HEK293 (cell line): ENCODE data around the gene AKAP11.

Experiments
- CTCF ChIA-PET: fragments of 350-600 bp; formaldehyde crosslinking; extraction: SDS; loops from one replicate; lab custom pipeline; 2021; ENCODE audit warnings: antibody characterized with exemption; lab: Yijun Ruan, JAX
- POLR2A ChIA-PET: fragments of 300-600 bp; formaldehyde crosslinking; extraction: SDS; loops from one replicate; lab custom pipeline; 2020; ENCODE audit warnings: antibody characterized with exemption, inconsistent platforms; lab: Yijun Ruan, JAX
- H3K27ac ChIP-seq: fragments of 200-500 bp; sonication (Bioruptor generic); 2 replicates; pipeline ENCODE4 v1.5.1; 2014; ENCODE audit warnings: low read depth, low read length, control low read depth, inconsistent platforms; ENCODE audit errors: extremely low read depth
- H3K36me3 ChIP-seq, 2 experiments: fragments of 200-500 bp in 1 of 2; sonication (Bioruptor generic) in 1 of 2; 1 replicate in 1 of 2; 2 replicates in 1 of 2; pipeline ENCODE4 v1.5.1; 2014 to 2017; ENCODE audit warnings: inconsistent platforms in 2 of 2, low read length in 2 of 2; ENCODE audit not compliant: control insufficient read depth in 2 of 2, insufficient read depth in 1 of 2
- H3K4me1 ChIP-seq: fragments of 200-500 bp; sonication (Bioruptor generic); 2 replicates; pipeline ENCODE4 v1.5.1; 2014; ENCODE audit warnings: mild to moderate bottlenecking, low read length, inconsistent platforms; ENCODE audit not compliant: control insufficient read depth, insufficient read depth
- H3K4me3 ChIP-seq: 2 replicates; pipeline ENCODE4 v1.5.1; 2011; ENCODE audit warnings: low read depth, mild to moderate bottlenecking, control low read depth, low read length, moderate library complexity
- H3K9me3 ChIP-seq: fragments of 200-500 bp; sonication (Bioruptor generic); 2 replicates; pipeline ENCODE4 v1.5.1; 2014; ENCODE audit warnings: low read depth, low read length, inconsistent platforms; ENCODE audit not compliant: control insufficient read depth, insufficient read depth
- HOXD13 ChIP-seq: sonication (generic); formaldehyde crosslinking; IDR thresholded peaks from 2 replicates; pipeline ENCODE4 v1.8.0; 2022; ENCODE audit warnings: missing genetic modification reagents, borderline replicate concordance
- KLF10 ChIP-seq: fragments of 450-650 bp; IDR thresholded peaks from 2 replicates; pipeline ENCODE4 v1.5.1; 2018; ENCODE audit warnings: missing biosample characterization, mild to moderate bottlenecking, missing genetic modification characterization
- PRDM1 ChIP-seq: fragments of 450-650 bp; formaldehyde crosslinking; IDR thresholded peaks from 2 replicates; pipeline ENCODE4; 2016; ENCODE audit warnings: missing biosample characterization, missing genetic modification characterization
- PRDM6 ChIP-seq: fragments of 450-650 bp; formaldehyde crosslinking; IDR thresholded peaks from 2 replicates; pipeline ENCODE4 v1.5.1; 2017; ENCODE audit warnings: missing biosample characterization, missing genetic modification characterization
- WT1 ChIP-seq: fragments of 450-650 bp; formaldehyde crosslinking; IDR thresholded peaks from 2 replicates; pipeline ENCODE4 v1.5.1; 2016; ENCODE audit warnings: missing biosample characterization, missing genetic modification characterization
- ZBTB20 ChIP-seq: fragments of 450-650 bp; formaldehyde crosslinking; IDR thresholded peaks from 2 replicates; pipeline ENCODE4 v1.5.1; 2016; ENCODE audit warnings: missing biosample characterization, missing genetic modification characterization
- ZBTB21 ChIP-seq: fragments of 450-650 bp; formaldehyde crosslinking; IDR thresholded peaks from 2 replicates; pipeline ENCODE4 v1.5.1; 2017; ENCODE audit warnings: missing biosample characterization, missing genetic modification characterization
- ZBTB6 ChIP-seq: fragments of 450-650 bp; formaldehyde crosslinking; IDR thresholded peaks from 2 replicates; pipeline ENCODE4 v1.5.1; 2017; ENCODE audit warnings: missing biosample characterization, missing genetic modification characterization
- ZBTB8A ChIP-seq: fragments of 450-650 bp; formaldehyde crosslinking; IDR thresholded peaks from 2 replicates; pipeline ENCODE4 v1.5.1; 2016; ENCODE audit warnings: missing biosample characterization, missing genetic modification characterization
- ZFHX2 ChIP-seq: fragments of 450-650 bp; formaldehyde crosslinking; conservative IDR thresholded peaks from 2 replicates; pipeline ENCODE4 v1.5.1; 2016; ENCODE audit warnings: missing biosample characterization, missing genetic modification characterization
- ZFP41 ChIP-seq: fragments of 450-650 bp; formaldehyde crosslinking; IDR thresholded peaks from 2 replicates; pipeline ENCODE4 v1.5.1; 2016; ENCODE audit warnings: missing biosample characterization, missing genetic modification characterization, borderline replicate concordance
- ZNF132 ChIP-seq: fragments of 450-650 bp; formaldehyde crosslinking; IDR thresholded peaks from 2 replicates; pipeline ENCODE4 v1.5.1; 2017; ENCODE audit warnings: missing biosample characterization, missing genetic modification characterization, borderline replicate concordance
- ZNF146 ChIP-seq: fragments of 450-650 bp; formaldehyde crosslinking; IDR thresholded peaks from 2 replicates; pipeline ENCODE4 v1.5.1; 2016; ENCODE audit warnings: missing biosample characterization, missing genetic modification characterization
- ZNF175 ChIP-seq: fragments of 450-650 bp; formaldehyde crosslinking; IDR thresholded peaks from 2 replicates; pipeline ENCODE4 v1.5.1; 2016; ENCODE audit warnings: missing biosample characterization, missing genetic modification characterization
- ZNF266 ChIP-seq: fragments of 450-650 bp; formaldehyde crosslinking; IDR thresholded peaks from 2 replicates; pipeline ENCODE4 v1.5.1; 2016; ENCODE audit warnings: missing biosample characterization, missing genetic modification characterization, low read depth
- ZNF341 ChIP-seq: fragments of 450-650 bp; formaldehyde crosslinking; IDR thresholded peaks from 2 replicates; pipeline ENCODE4; 2016; ENCODE audit warnings: low read depth, missing biosample characterization, missing genetic modification characterization
- ZNF621 ChIP-seq: fragments of 450-650 bp; formaldehyde crosslinking; IDR thresholded peaks from 2 replicates; pipeline ENCODE4 v1.5.1; 2017; ENCODE audit warnings: missing biosample characterization, missing genetic modification characterization
- ZNF776 ChIP-seq: fragments of 450-650 bp; formaldehyde crosslinking; IDR thresholded peaks from 2 replicates; pipeline ENCODE4 v1.5.0; 2017; ENCODE audit warnings: missing biosample characterization, missing genetic modification characterization, borderline replicate concordance
- ZNF777 ChIP-seq: fragments of 450-650 bp; formaldehyde crosslinking; IDR thresholded peaks from 2 replicates; pipeline ENCODE4 v1.5.1; 2017; ENCODE audit warnings: missing biosample characterization, missing genetic modification characterization, borderline replicate concordance
- ZNF830 ChIP-seq: fragments of 450-650 bp; IDR thresholded peaks from 2 replicates; pipeline ENCODE4 v1.5.0; 2018; ENCODE audit warnings: missing biosample characterization, missing genetic modification characterization, low read depth, mild to moderate bottlenecking, moderate library complexity
- ZSCAN23 ChIP-seq: fragments of 450-650 bp; formaldehyde crosslinking; IDR thresholded peaks from 2 replicates; pipeline ENCODE4 v1.5.1; 2016; ENCODE audit warnings: missing biosample characterization, missing genetic modification characterization
- TF ChIP-seq, protein P1 (sequence below): fragments of 450-650 bp; formaldehyde crosslinking; optimal IDR thresholded peaks from 2 replicates; pipeline ENCODE3; 2016; ENCODE audit warnings: missing biosample characterization, mild to moderate bottlenecking, missing genetic modification characterization
- TF ChIP-seq, protein P2 (sequence below): fragments of 450-650 bp; formaldehyde crosslinking; IDR thresholded peaks from 2 replicates; pipeline ENCODE4 v1.5.1; 2016; ENCODE audit warnings: missing biosample characterization, missing genetic modification characterization
- TF ChIP-seq, protein P3 (sequence below): IDR thresholded peaks from 2 replicates; pipeline ENCODE4 v1.6.1; 2011; ENCODE audit warnings: mild to moderate bottlenecking, low read depth, low read length, borderline replicate concordance

AKAP11 gene

DNA sequence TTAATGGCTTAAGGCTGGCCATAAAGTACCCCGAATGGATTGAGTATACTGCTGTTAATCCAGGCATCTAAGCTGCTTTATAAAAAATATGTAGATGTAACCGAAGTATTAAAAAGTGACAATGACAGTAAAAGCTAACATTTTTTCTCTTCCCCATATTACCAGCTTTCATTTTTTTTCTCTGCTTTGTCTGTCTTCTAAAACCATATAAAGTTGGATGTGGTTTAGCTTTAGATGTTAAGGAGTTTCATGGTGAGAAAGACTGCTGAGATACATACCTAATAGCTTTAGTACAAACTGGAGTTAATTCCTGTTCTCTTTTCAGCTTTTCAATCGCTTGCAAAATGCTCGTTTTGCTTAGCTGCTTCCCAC, 838 bp downstream of the AKAP11 start:
- H3K4me3 ChIP-seq: peak overlapping the region; percentile 71
- H3K9me3 ChIP-seq: no peaks in the 10 kb centered on the region
- TF ChIP-seq ZBTB20 (tag by site-specific recombination) (no peak), ZNF175 (no peak), PRDM1 (tag by site-specific recombination) (peak; percentile 90), ZSCAN23 (tag by site-specific recombination) (no peak), ZBTB6 (tag by site-specific recombination) (no peak)
- TF ChIP-seq, protein P1, sequence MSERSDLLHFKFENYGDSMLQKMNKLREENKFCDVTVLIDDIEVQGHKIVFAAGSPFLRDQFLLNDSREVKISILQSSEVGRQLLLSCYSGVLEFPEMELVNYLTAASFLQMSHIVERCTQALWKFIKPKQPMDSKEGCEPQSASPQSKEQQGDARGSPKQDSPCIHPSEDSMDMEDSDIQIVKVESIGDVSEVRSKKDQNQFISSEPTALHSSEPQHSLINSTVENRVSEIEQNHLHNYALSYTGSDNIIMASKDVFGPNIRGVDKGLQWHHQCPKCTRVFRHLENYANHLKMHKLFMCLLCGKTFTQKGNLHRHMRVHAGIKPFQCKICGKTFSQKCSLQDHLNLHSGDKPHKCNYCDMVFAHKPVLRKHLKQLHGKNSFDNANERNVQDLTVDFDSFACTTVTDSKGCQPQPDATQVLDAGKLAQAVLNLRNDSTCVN (tag by site-specific recombination): no peak
- H3K27ac ChIP-seq: no peak overlapping the region; the same call in 1 of the 2 replicates
- H3K4me1 ChIP-seq: peaks cover 5% of the 10 kb centered on the region; the same call in 1 of the 2 replicates
- H3K36me3 ChIP-seq: no peaks in the 10 kb centered on the region
- ChIA-PET CTCF (interaction anchor here (0.5 to 0.6 kb wide), 2 partner anchors 166 to 1460 kb away, joined by 3 to 4 read pairs; no protein-coding TSS in a partner anchor), POLR2A (no interaction called here)

- Histone ChIP-seq H3K9me3 (no peaks in the 10 kb centered on the region), H3K36me3 (no peaks in the 10 kb centered on the region), H3K4me1 (peaks cover 5% of the 10 kb centered on the region; the same call in 1 of the 2 replicates), H3K27ac (no peak overlapping the region)
- ChIA-PET CTCF (no interaction called here), POLR2A (no interaction called here)
- TF ChIP-seq HOXD13 (CRISPR knock-in tag) (no peak), PRDM6 (peak; percentile 39; the same call in 1 of the 2 replicates)
- TF ChIP-seq, protein P2, sequence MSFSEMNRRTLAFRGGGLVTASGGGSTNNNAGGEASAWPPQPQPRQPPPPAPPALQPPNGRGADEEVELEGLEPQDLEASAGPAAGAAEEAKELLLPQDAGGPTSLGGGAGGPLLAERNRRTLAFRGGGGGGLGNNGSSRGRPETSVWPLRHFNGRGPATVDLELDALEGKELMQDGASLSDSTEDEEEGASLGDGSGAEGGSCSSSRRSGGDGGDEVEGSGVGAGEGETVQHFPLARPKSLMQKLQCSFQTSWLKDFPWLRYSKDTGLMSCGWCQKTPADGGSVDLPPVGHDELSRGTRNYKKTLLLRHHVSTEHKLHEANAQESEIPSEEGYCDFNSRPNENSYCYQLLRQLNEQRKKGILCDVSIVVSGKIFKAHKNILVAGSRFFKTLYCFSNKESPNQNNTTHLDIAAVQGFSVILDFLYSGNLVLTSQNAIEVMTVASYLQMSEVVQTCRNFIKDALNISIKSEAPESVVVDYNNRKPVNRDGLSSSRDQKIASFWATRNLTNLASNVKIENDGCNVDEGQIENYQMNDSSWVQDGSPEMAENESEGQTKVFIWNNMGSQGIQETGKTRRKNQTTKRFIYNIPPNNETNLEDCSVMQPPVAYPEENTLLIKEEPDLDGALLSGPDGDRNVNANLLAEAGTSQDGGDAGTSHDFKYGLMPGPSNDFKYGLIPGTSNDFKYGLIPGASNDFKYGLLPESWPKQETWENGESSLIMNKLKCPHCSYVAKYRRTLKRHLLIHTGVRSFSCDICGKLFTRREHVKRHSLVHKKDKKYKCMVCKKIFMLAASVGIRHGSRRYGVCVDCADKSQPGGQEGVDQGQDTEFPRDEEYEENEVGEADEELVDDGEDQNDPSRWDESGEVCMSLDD (tag by site-specific recombination): no peak
- TF ChIP-seq, all 188 proteins: peak for 1
- H3K4me3 ChIP-seq: no peak overlapping the region
Measured at GRCh38 chr13:42274386-42275097, 2.6 kb downstream of the AKAP11 start.

DNA sequence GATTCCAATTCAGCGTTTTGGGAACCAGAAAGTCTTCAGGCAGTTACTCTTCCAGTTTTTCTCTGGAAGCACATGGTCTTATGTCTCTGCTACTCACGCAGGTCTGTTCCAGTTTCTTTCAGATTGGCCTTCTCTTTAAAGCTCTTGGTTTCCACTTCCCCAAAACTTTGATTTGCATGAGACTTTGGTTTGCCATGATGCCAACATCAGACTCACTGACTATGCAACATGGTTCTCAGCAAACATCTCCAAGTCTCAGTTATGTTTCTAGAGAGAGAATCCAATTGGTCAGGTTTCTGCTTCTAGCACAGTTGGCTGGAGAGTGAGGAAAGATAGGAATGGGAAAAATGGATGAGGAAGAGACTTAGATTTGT, 3.1 kb downstream of the AKAP11 start:
- ChIA-PET CTCF (no interaction called here), POLR2A (no interaction called here)
- H3K36me3 ChIP-seq: no peaks in the 10 kb centered on the region
- peaks cover 5% of the 10 kb centered on the region; the same call in 1 of the 2 replicates for H3K4me1 ChIP-seq
- H3K9me3 ChIP-seq: no peaks in the 10 kb centered on the region
- no peak overlapping the region for H3K4me3 ChIP-seq
- H3K27ac ChIP-seq: no peak overlapping the region
- TF ChIP-seq ZBTB21 (no peak), ZNF341 (tag by site-specific recombination) (no peak), ZFP41 (tag by site-specific recombination) (no peak), ZNF830 (tag by site-specific recombination) (no peak), ZNF621 (tag by site-specific recombination) (no peak), ZNF132 (tag by site-specific recombination) (no peak), WT1 (no peak), KLF10 (tag by site-specific recombination) (no peak), ZFHX2 (tag by site-specific recombination) (no peak), ZNF776 (tag by site-specific recombination) (no peak), ZNF266 (no peak), ZBTB8A (tag by site-specific recombination) (no peak), ZNF146 (no peak), ZNF777 (no peak)
- TF ChIP-seq, protein P3, sequence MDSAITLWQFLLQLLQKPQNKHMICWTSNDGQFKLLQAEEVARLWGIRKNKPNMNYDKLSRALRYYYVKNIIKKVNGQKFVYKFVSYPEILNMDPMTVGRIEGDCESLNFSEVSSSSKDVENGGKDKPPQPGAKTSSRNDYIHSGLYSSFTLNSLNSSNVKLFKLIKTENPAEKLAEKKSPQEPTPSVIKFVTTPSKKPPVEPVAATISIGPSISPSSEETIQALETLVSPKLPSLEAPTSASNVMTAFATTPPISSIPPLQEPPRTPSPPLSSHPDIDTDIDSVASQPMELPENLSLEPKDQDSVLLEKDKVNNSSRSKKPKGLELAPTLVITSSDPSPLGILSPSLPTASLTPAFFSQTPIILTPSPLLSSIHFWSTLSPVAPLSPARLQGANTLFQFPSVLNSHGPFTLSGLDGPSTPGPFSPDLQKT: no peak
